K562 (cell line): ENCODE measurements around the gene PRKCE. TPM values are rescaled to one million over a fixed set of nuclear protein-coding genes. Genes with fewer than 3 reads are reported as not detected.

ENCODE experiments used
- ATAC-seq: fragments of 200-7000 bp; cut with Tn5 transposase; 3 replicates; pipeline ENCODE4 v1.9.1; 2020; ENCODE audit warnings: moderate library complexity
- BruUV-seq: library from RNA; stranded (reverse); fragments of 400-500 nt; replicated peaks from 2 replicates; lab custom pipeline; 2021; lab: Mats Ljungman, UMichigan
- CTCF ChIA-PET: fragments of 300-600 bp; formaldehyde crosslinking; extraction: SDS; loops from one replicate; lab custom pipeline; 2021; ENCODE audit warnings: low intra/inter-chr PET ratio; lab: Yijun Ruan, JAX
- POLR2A ChIA-PET: fragments of 300-600, 350-650 bp; sonication (Branson Sonifier 250); formaldehyde crosslinking; extraction: SDS; loops from one replicate; lab custom pipeline; 2021; ENCODE audit warnings: antibody characterized with exemption, inconsistent platforms; lab: Yijun Ruan, JAX
- DNase-seq, 4 experiments: peaks; one replicate each; pipeline versions ENCODE4 v3.0.0 to v3.0.0-alpha.2; 2011 to 2018; ENCODE audit warnings: low spot score in 3 of 4, mixed read lengths in 3 of 4; ENCODE audit errors: extremely low read depth in 1 of 4
- FAIRE-seq: peaks from 2 replicates; lab custom pipeline; 2011; peaks lifted over from hg19 to GRCh38; lab: Jason Lieb, UNC
- H2AFZ ChIP-seq: 2 replicates; pipeline ENCODE4 v1.6.0; 2011; ENCODE audit warnings: low read depth, low read length, control low read depth, inconsistent platforms
- H3K27ac ChIP-seq: fragments of 200-600 bp; 3 replicates; pipeline ENCODE4 v1.8.0; 2011; ENCODE audit warnings: low read depth, mild to moderate bottlenecking, control low read depth, inconsistent platforms, low read length, moderate library complexity, mixed read lengths; ENCODE audit errors: extremely low read depth
- H3K27me3 ChIP-seq, 2 experiments: fragments of 300-600 bp in 1 of 2; 2 replicates in 1 of 2; 3 replicates in 1 of 2; pipeline versions ENCODE4 v1.6.0 to v1.8.0; 2011; ENCODE audit warnings: inconsistent platforms in 2 of 2, low read length in 2 of 2, mild to moderate bottlenecking in 1 of 2, mixed read lengths in 1 of 2, moderate library complexity in 1 of 2; ENCODE audit not compliant: control insufficient read depth in 2 of 2, insufficient read depth in 2 of 2
- H3K36me3 ChIP-seq: fragments of 300-600 bp; 3 replicates; pipeline ENCODE4 v1.8.0; 2011; ENCODE audit warnings: mild to moderate bottlenecking, low read length, inconsistent platforms; ENCODE audit not compliant: control insufficient read depth, insufficient read depth
- H3K4me1 ChIP-seq, 2 experiments: fragments of 200-600 bp in 1 of 2; replicated peaks in 1 of 2; 2 replicates in 1 of 2; 3 replicates in 1 of 2; pipeline versions ENCODE4 v1.5.1 to v1.8.0; 2011; ENCODE audit warnings: inconsistent platforms in 2 of 2, low read length in 2 of 2, mild to moderate bottlenecking in 1 of 2, mixed read lengths in 1 of 2, moderate library complexity in 1 of 2; ENCODE audit not compliant: control insufficient read depth in 2 of 2, insufficient read depth in 2 of 2
- H3K4me2 ChIP-seq: 2 replicates; pipeline ENCODE4 v1.6.1; 2011; ENCODE audit warnings: low read length, control low read depth, inconsistent platforms, mixed read lengths; ENCODE audit not compliant: insufficient read depth
- H3K4me3 ChIP-seq: fragments of 200-600 bp; sonication (generic), shearing (Covaris generic); 2 replicates; pipeline ENCODE4 v1.5.1; 2016; ENCODE audit warnings: control low read depth, inconsistent platforms
- H3K79me2 ChIP-seq: fragments of 200-600 bp; 3 replicates; pipeline ENCODE4 v1.8.0; 2011; ENCODE audit warnings: low read length, inconsistent platforms; ENCODE audit not compliant: control insufficient read depth, insufficient read depth
- H3K9ac ChIP-seq, 2 experiments: 2 replicates each; pipeline versions ENCODE4 v1.6.0 to v1.6.1; 2011; ENCODE audit warnings: low read depth in 2 of 2, low read length in 2 of 2, control low read depth in 1 of 2, inconsistent platforms in 1 of 2, mild to moderate bottlenecking in 1 of 2, mixed read lengths in 1 of 2; ENCODE audit not compliant: insufficient read depth in 1 of 2
- H3K9me1 ChIP-seq: one replicate; pipeline ENCODE4 v1.6.0; 2011; ENCODE audit warnings: inconsistent platforms, mild to moderate bottlenecking, low read length, moderate library complexity; ENCODE audit not compliant: control insufficient read depth, insufficient read depth
- H3K9me3 ChIP-seq: replicated peaks from 2 replicates; pipeline ENCODE4 v1.5.1; 2011; ENCODE audit warnings: low read depth, low read length, inconsistent platforms; ENCODE audit not compliant: control insufficient read depth, insufficient read depth
- H4K20me1 ChIP-seq: replicated peaks from 2 replicates; pipeline ENCODE4 v1.6.1; 2011; ENCODE audit warnings: low read length, inconsistent platforms, mixed read lengths; ENCODE audit not compliant: control insufficient read depth, insufficient read depth
- ADNP ChIP-seq: fragments of 200-800 bp; sonication (Bioruptor generic); IDR thresholded peaks from 2 replicates; pipeline ENCODE4 v1.6.1; 2016; ENCODE audit warnings: missing genetic modification characterization, missing compliant biosample characterization
- CBFB ChIP-seq: sonication (generic); formaldehyde crosslinking; IDR thresholded peaks from 2 replicates; pipeline ENCODE4 v1.4.0; 2020; ENCODE audit warnings: mild to moderate bottlenecking, missing genetic modification reagents
- EP400 ChIP-seq: fragments of 450-650 bp; IDR thresholded peaks from 2 replicates; pipeline ENCODE4 v1.6.1; 2017; ENCODE audit warnings: antibody characterized with exemption, mild to moderate bottlenecking, moderate library complexity
- FOXA1 ChIP-seq: fragments of 450-650 bp; IDR thresholded peaks from 2 replicates; pipeline ENCODE4 v1.6.1; 2016; ENCODE audit warnings: mild to moderate bottlenecking, borderline replicate concordance
- GTF2F1 ChIP-seq: IDR thresholded peaks from 2 replicates; pipeline ENCODE4 v1.6.1; 2011; ENCODE audit warnings: low read depth, low read length, improper control_type of control experiment
- HDAC2 ChIP-seq: fragments of 450-650 bp; IDR thresholded peaks from 2 replicates; pipeline ENCODE4 v1.6.1; 2016; ENCODE audit warnings: mild to moderate bottlenecking
- HIVEP1 ChIP-seq: fragments of 250-450 bp; sonication (Bioruptor Pico); IDR thresholded peaks from 2 replicates; pipeline ENCODE4 v1.4.0; 2020; ENCODE audit warnings: mild to moderate bottlenecking
- KAT7 ChIP-seq: sonication (generic); formaldehyde crosslinking; IDR thresholded peaks from 2 replicates; pipeline ENCODE4 v1.8.0; 2022; ENCODE audit warnings: missing genetic modification reagents, mild to moderate bottlenecking, borderline replicate concordance
- NCOA2 ChIP-seq, 2 experiments: fragments of 450-650 bp; IDR thresholded peaks; 2 replicates each; pipeline ENCODE4 v1.6.1; 2018; ENCODE audit warnings: mild to moderate bottlenecking in 2 of 2, moderate library complexity in 1 of 2; ENCODE audit not compliant: partially characterized antibody in 2 of 2
- NUFIP1 ChIP-seq: fragments of 450-650 bp; IDR thresholded peaks from 2 replicates; pipeline ENCODE4 v1.6.1; 2018; ENCODE audit not compliant: partially characterized antibody
- SMARCB1 ChIP-seq: IDR thresholded peaks from 2 replicates; pipeline ENCODE4 v1.6.1; 2011; ENCODE audit warnings: improper control_type of control experiment, low read depth; ENCODE audit not compliant: insufficient read length
- SMC3 ChIP-seq: conservative IDR thresholded peaks from 2 replicates; pipeline ENCODE4 v1.6.1; 2011; ENCODE audit warnings: low read depth, low read length, improper control_type of control experiment; ENCODE audit not compliant: insufficient read depth
- YY1 ChIP-seq, 3 experiments: IDR thresholded peaks; 2 replicates each; pipeline ENCODE4 v1.6.1; 2011; ENCODE audit warnings: low read length in 2 of 3, mild to moderate bottlenecking in 2 of 3, moderate library complexity in 2 of 3, borderline replicate concordance in 1 of 3, control low read depth in 1 of 3, low read depth in 1 of 3; ENCODE audit not compliant: insufficient read depth in 3 of 3, insufficient replicate concordance in 2 of 3, control insufficient read depth in 1 of 3, insufficient read length in 1 of 3; ENCODE audit errors: extremely low read depth in 1 of 3
- ZNF707 ChIP-seq: fragments of 250-450 bp; sonication (Bioruptor Pico); conservative IDR thresholded peaks from 2 replicates; pipeline ENCODE4 v1.8.0; 2022; ENCODE audit warnings: inconsistent platforms, mild to moderate bottlenecking, moderate library complexity
- ZNF780A ChIP-seq: fragments of 250-450 bp; sonication (Bioruptor Pico); IDR thresholded peaks from 2 replicates; pipeline ENCODE4 v1.5.0; 2021; ENCODE audit warnings: mild to moderate bottlenecking
- WGBS: fragments of 100-300 bp; shearing (Covaris generic); methylation state at CpG from one replicate; pipeline ENCODE4 v1.1.6; 2016; ENCODE audit warnings: low coverage, mixed read lengths; ENCODE audit not compliant: insufficient coverage; ENCODE audit errors: missing lambda C conversion rate; 5-methylcytosine and 5-hydroxymethylcytosine counted together
- in situ Hi-C: fragments of 300-500 bp; cut with MboI; formaldehyde crosslinking; loops from 4 replicates; pipeline ENCODE4 v1.15.0; 2018; ENCODE audit warnings: inconsistent platforms, mixed read lengths
- intact Hi-C: fragments of 100-400 bp; cut with micrococcal nuclease; formaldehyde crosslinking; loops from 2 replicates; pipeline ENCODE4 v1.14.2; 2022
- polyA plus RNA-seq, 8 experiments: library from polyadenylated mRNA; depleted of rRNA in 4 of 8; stranded (reverse) in 5 of 8; unstranded in 3 of 8; fragments of >200 nt; fragmentation: Nextera tagmentation in 2 of 8; fragmentation: Illumina TruSeq in 1 of 8; extraction: Ambion mirVana in 2 of 8; extraction: Trizol in 1 of 8; gene quantifications; 2 replicates each; pipeline versions ENCODE4 v1.2.1 to v1.2.3, GENCODE V29; 2011 to 2014; ENCODE audit warnings: inconsistent platforms in 1 of 8, missing spikeins in 1 of 8
- total RNA-seq, 7 experiments: library from RNA; depleted of rRNA in 6 of 7; stranded (reverse); fragments of >200 nt in 6 of 7; fragmentation: Illumina TruSeq in 2 of 7; extraction: Trizol in 2 of 7; gene quantifications; 2 replicates each; pipeline versions ENCODE4 v1.2.1 to v1.2.3, GENCODE V29; 2011 to 2021; ENCODE audit warnings: low replicate concordance in 1 of 7
- TF ChIP-seq, protein P1 (sequence below): sonication (generic); formaldehyde crosslinking; IDR thresholded peaks from 2 replicates; pipeline ENCODE4 v1.8.1; 2023; ENCODE audit warnings: mild to moderate bottlenecking, missing genetic modification reagents, moderate library complexity
- TF ChIP-seq, protein P2 (sequence below): sonication (generic); formaldehyde crosslinking; IDR thresholded peaks from 2 replicates; pipeline ENCODE4 v1.5.0; 2020; ENCODE audit warnings: missing genetic modification reagents
- TF ChIP-seq, protein P3 (sequence below): sonication (generic); formaldehyde crosslinking; IDR thresholded peaks from 2 replicates; pipeline ENCODE4 v1.9.0; 2022; ENCODE audit warnings: mild to moderate bottlenecking, missing genetic modification reagents
- TF ChIP-seq, protein P4 (sequence below): fragments of 450-650 bp; IDR thresholded peaks from one replicate; pipeline ENCODE4 v1.6.1; 2018; ENCODE audit warnings: mild to moderate bottlenecking, moderate library complexity; ENCODE audit not compliant: partially characterized antibody

PRKCE gene
- total and polyA plus RNA-seq, 9 of the 15 experiments (the other 6 are each of a cell fraction or from before 2014, with no cell fraction given) = 0.06 to 1.0 (median 0.22) TPM; not detected in 1

DNA sequence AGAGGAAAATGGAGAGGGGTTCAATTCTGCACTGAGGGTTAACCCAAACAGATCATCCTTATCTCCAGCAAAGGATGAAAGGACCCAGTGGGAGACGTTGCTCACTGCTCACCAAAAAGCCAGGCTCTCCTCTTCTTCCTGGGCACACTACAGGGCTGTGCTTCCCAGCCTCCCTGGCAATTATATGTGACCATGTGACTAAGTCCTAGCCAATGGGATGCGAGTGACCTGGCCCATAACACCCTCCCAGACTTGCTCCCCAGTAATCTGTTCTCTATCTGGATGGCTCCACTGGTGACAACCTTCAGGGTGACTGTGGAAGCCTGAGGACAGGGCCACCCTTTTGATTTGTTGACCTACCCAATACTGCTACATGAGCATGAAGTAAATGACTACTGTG is 10.9 kb upstream of the PRKCE start:
- ATAC-seq (no peak), FAIRE-seq (no peak), DNase-seq (peak in 1 of 4 experiments; percentile 23)
- Histone ChIP-seq H3K4me1 (peaks cover 2 to 8% of the 10 kb centered on the region in 2 experiments; a peak in 4 of 5 replicates), H3K79me2 (no peaks in the 10 kb centered on the region), H4K20me1 (no peaks in the 10 kb centered on the region), H3K36me3 (no peaks in the 10 kb centered on the region), H3K9me3 (no peaks in the 10 kb centered on the region), H3K4me2 (no peak overlapping the region), H3K27ac (no peak overlapping the region), H2AFZ (no peak overlapping the region), H3K27me3 (peaks cover 19 to 37% of the 10 kb centered on the region in 2 experiments), H3K9me1 (no peaks in the 10 kb centered on the region), H3K9ac (no peak overlapping the region), H3K4me3 (no peak overlapping the region)
- 0% methylated on average over 2 of the region's 2 CpGs for WGBS
- BruUV-seq = no TSS peak
- POLR2A ChIA-PET = interaction anchor here (1.7 kb wide), 1 partner anchor 12 kb away, joined by 3 read pairs; no protein-coding TSS in a partner anchor
- intact Hi-C loops = loop anchor here (10.0 kb wide), 1 partner anchor 194 kb away; no protein-coding TSS in a partner anchor
- in situ Hi-C loops = no loop called here
- CTCF ChIA-PET = interaction anchor here (0.6 kb wide), 1 partner anchor 144 kb away, joined by 3 read pairs; no protein-coding TSS in a partner anchor
- TF ChIP-seq, protein P1, sequence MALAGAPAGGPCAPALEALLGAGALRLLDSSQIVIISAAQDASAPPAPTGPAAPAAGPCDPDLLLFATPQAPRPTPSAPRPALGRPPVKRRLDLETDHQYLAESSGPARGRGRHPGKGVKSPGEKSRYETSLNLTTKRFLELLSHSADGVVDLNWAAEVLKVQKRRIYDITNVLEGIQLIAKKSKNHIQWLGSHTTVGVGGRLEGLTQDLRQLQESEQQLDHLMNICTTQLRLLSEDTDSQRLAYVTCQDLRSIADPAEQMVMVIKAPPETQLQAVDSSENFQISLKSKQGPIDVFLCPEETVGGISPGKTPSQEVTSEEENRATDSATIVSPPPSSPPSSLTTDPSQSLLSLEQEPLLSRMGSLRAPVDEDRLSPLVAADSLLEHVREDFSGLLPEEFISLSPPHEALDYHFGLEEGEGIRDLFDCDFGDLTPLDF (CRISPR knock-in tag) = no peak
- TF ChIP-seq FOXA1 = no peak
- TF ChIP-seq HIVEP1 (CRISPR knock-in tag) = no peak
- TF ChIP-seq, protein P2, sequence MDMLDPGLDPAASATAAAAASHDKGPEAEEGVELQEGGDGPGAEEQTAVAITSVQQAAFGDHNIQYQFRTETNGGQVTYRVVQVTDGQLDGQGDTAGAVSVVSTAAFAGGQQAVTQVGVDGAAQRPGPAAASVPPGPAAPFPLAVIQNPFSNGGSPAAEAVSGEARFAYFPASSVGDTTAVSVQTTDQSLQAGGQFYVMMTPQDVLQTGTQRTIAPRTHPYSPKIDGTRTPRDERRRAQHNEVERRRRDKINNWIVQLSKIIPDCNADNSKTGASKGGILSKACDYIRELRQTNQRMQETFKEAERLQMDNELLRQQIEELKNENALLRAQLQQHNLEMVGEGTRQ (CRISPR knock-in tag) = peak; percentile 40; the same call in 1 of the 2 replicates
- no peak for TF ChIP-seq ADNP (tag)
- TF ChIP-seq YY1 (IDR thresholded peaks at IDR 0.05; ENCODE audit: borderline replicate concordance in 1 of 3, control insufficient read depth in 1 of 3, extremely low read depth in 1 of 3, insufficient read depth in 3 of 3, insufficient read length in 1 of 3, insufficient replicate concordance in 2 of 3, low read depth in 1 of 3, low read length in 2 of 3) = no peak
- no peak for TF ChIP-seq ZNF707 (CRISPR knock-in tag)
- TF ChIP-seq GTF2F1 = no peak
- TF ChIP-seq HDAC2 = no peak
- TF ChIP-seq SMARCB1 = no peak
- TF ChIP-seq KAT7 = no peak
- TF ChIP-seq, protein P3, sequence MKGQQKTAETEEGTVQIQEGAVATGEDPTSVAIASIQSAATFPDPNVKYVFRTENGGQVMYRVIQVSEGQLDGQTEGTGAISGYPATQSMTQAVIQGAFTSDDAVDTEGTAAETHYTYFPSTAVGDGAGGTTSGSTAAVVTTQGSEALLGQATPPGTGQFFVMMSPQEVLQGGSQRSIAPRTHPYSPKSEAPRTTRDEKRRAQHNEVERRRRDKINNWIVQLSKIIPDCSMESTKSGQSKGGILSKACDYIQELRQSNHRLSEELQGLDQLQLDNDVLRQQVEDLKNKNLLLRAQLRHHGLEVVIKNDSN (CRISPR knock-in tag) = peak; percentile 31; the same call in 1 of the 2 replicates
- no peak for TF ChIP-seq CBFB (CRISPR knock-in tag)
- TF ChIP-seq ZNF780A (CRISPR knock-in tag) = no peak
- TF ChIP-seq NCOA2 (IDR thresholded peaks at IDR 0.05; ENCODE audit: partially characterized antibody in 2 of 2) = no peak
- TF ChIP-seq, protein P4, sequence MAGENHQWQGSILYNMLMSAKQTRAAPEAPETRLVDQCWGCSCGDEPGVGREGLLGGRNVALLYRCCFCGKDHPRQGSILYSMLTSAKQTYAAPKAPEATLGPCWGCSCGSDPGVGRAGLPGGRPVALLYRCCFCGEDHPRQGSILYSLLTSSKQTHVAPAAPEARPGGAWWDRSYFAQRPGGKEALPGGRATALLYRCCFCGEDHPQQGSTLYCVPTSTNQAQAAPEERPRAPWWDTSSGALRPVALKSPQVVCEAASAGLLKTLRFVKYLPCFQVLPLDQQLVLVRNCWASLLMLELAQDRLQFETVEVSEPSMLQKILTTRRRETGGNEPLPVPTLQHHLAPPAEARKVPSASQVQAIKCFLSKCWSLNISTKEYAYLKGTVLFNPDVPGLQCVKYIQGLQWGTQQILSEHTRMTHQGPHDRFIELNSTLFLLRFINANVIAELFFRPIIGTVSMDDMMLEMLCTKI = no peak
- TF ChIP-seq SMC3 = no peak
- TF ChIP-seq EP400 = no peak
- no peak for TF ChIP-seq NUFIP1
